DMS53 (cell line): ENCODE results near the gene MICALL2.
A peak's percentile ranks its signal among the peaks of the same experiment; 100 is the strongest.

ENCODE experiments used
- DNase-seq: peaks from one replicate; lab custom pipeline; 2025; lab: John Stamatoyannopoulos, UW

The MICALL2 gene

DNA sequence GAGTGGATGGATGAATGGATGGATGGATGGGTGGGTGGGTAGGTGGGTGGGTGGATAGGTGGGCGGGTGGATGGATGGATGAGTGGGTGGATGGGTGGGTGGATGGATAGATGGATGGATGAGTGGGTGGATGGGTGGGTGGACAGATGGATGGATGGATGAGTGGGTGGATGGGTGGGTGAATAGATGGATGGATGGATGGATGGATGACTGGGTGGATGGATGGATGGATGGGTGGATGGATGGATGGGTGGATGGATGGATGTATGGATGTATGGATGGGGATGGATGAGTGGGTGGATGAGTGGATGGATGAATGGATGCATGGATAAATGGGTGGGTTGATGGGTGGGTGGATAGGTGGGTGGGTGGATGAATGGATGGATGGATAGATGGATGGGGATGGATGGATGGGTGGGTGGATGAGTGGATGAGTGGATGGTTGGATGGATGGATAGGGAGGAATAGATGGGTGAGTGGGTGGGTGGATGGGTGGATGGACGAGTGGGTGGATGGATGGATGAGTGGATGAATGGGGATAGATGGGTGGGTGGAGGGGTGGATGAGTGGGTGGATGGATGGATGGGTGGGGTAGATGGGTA is 43.8 kb downstream of the MICALL2 start:
- DNase-seq: no peak

DNA sequence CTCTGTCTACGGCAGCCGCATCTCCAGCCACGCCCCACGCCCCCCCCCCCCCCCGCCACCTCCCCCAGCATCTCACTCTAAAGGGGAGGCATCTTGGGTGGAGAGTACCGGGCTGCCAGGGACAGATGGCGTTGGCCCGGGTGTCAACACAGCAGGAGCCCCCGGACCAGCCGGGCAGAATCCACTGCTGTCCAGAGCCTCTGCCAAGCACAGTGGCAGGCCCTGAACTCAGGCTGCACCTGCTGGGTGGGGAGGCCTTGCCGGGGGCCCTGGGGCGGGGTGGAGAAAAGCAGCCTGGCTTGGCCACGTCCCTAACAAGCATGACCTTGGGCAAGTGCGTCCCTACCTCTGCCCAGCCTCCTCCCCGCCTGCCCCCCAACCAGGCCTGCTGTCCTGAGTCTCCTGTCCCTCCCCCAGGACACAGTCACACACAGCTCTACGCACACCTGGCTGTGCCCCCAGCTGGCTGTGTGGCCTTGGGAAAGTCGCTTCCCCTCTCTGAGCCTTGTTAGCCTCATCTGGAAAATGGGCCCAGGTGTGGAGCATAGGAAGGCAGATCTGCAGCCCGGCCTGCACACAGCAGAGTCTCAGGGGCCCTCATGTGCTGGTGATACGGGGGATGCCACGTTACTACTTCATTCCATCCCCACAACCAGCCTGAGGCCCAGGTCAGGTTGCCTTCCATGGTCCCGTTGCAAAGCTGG is 45.2 kb downstream of the MICALL2 start:
- no peak for DNase-seq

DNA sequence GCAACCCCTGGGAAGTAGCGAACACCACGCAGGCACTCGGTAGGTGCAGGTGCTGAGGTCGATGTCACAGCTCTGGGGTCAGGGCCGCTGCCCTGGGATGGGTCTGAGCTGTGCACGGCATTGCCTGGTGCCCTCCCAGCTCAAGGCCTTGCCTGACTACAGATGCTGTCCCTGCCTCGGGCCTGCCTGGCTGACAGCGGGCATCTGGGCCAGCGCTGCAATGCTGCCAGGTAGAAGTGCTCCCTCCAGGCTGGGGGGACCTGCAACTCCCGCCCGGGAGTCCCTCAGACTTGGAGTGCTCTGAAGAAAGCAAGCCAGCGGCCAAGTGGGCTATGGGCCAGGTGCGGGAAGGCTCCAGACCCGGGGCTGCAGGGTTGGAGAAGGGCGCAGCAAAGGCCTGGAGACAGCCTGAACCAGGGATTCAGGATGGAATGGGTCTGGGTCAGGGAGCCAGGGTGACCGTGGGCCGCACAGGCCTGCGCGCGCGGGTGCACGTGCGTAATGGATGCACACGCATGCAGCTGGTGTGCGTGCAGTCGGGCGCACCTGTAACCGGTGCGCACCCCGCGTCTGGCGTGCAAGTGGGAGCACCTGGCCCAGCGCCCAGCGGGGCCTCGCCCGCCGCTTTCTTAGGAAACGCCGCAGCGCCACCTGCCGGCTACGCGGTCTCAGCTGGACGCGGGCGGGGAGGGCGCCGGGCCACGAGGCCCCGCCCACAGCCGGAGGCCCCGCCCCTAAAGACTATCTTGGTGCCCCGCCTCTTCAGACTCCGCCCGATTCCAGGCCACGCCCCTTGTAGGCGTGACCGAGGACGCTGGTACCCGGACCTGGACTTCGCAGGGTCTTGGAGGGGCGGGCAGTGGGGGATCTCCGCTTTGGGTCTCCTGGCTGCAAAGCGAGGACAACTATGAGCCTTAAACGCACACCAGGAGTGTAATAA is 46.7 kb downstream of the MICALL2 start:
- peak; percentile 89 for DNase-seq

DNA sequence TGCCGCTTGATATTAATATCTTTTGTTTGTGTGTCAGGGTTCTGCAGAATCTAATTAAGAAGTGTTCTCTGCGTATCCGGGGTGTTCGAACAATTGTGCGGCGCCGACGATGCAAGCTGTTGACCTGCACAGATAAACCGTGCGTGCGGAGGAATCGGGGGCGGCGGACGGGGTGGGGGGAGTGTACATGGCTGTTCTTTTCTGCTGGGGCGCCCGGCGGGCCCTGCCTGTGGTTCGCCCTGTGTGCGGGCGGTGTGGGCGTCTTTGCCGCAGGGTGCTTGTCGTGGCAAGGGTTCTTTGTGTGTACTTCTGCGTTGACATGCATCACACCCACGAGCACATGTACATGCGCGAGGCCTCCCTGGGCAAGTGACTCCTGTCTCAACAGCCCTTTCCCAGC is 47.9 kb downstream of the MICALL2 start:
- no peak for DNase-seq

DNA sequence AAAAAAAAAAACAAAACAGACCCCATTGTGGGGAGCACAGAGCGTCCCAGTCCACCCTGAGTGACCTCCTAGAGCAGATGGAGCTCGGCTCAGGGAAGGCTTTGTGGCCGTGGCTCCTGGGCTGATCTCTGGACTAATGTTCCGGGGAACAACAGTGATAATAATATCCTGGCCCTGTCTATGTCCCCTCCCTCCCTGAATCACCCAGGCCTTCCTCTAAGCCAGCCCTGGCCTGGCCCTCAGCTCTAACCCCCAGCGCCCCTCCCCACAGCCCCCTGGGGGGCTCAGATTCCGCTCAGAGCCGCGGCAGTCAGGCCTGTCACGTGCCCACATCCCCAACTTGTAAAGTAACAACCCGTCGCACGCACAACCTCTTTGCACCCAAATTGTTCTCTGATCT is 48.3 kb downstream of the MICALL2 start:
- DNase-seq: no peak

DNA sequence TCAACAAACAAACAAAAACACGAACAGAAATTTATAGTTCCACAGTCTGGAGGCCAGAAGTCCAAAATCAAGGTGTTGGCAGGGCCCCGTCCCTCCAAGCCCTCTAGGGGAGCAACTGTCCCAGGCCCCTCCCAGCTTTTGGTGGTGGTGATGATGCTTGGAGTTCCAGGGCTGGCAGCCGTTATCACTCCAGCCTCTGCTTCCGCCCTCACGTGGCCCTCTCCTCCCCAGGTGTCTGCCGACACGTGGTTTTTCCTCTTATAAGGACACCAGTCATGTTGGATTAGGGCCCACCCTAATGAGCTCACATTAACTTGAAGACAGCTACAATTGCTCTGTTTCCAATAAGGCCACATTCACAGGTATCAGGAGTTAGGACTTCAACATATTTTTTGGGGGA is 49.7 kb downstream of the MICALL2 start:
- peak; percentile 34 for DNase-seq

DNA sequence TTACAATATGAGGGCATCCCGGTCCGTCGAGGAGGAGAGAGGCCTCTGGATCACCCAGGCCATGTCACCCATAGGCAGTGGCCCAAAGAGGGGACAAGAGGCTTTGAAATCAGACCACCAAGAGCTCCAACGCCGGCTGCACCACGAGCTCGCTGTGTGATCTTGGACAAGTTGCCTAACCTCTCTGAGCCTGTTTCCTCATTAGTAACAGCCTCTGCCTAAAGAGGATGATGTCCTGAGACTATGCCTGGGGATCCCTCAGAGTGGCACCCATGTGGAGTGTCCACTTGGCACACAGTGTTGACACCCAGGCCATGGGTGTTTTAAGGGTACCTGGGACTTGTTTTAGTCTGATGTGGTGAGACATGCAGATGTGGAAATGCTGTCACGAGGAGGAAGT is 50.8 kb downstream of the MICALL2 start:
- DNase-seq: no peak

DNA sequence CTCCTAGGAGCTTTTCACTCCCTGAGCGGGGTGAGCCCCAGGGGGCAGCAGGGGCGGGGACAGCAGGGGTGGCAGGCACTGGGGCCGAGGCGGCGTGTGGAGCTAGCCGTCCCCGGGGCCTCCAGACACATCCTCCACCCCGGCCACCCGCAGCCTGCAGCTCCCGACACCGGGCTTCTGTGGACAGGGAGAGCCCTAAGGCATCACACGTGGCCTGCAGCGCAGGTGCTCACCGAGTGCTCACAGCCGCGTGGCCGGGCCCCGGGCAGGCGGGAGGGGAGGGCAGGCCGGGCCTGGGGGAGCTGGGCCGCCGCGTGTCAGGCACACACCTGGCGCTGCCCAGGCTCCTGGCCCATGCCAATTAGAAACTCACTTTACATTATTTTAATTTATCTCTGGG is 51.4 kb downstream of the MICALL2 start:
- peak; percentile 41 for DNase-seq

DNA sequence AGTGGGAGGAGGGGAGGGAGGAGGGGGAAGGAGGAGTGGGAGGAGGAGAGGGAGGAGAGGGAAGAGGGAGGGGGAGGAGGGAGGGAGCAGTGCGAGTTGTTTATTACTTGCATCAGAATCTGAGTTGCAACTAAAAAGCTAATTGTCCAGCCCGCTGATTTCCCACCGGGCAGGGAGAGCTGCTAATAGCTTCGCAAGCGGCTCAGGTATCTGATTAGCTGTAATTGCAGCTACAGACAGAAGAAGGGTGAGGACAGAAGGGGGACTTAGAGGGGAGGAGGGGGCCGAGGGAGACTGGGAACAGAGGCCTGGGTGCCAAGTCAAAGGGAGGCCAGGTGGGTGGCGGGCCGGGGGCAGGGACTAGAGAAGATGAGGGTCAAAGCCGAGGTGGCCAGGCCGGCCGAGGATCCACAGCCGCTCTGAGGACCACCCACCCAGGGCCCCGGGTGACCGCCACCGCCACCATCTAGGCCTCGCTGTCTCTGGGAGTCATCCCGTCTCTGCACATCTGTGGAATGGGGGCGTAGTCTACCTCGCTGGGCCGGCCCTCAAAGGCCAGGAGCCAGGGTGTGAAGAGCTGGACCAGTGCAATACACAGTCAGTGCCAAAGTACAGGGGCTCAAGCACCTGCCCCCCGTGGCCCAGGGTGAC is 54.2 kb downstream of the MICALL2 start:
- peak; percentile 33 for DNase-seq

DNA sequence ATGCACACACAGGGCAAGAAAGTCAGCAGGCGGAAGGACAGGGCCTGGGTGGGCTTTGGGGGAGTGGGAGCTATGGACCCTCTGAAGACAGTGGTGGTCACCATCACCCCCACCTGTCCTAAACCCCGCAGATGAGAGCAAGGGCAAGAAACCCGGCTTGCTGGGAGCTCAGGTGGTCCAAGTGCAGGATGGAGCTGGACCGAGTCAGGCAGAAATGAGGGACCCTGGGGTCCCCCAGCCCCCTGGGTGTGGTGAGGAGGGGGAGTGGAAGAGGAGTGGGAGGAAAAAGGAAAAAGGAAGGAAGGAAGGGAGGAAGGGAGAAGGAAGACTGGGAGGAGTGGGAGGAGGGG is 54.8 kb downstream of the MICALL2 start:
- no peak for DNase-seq

DNA sequence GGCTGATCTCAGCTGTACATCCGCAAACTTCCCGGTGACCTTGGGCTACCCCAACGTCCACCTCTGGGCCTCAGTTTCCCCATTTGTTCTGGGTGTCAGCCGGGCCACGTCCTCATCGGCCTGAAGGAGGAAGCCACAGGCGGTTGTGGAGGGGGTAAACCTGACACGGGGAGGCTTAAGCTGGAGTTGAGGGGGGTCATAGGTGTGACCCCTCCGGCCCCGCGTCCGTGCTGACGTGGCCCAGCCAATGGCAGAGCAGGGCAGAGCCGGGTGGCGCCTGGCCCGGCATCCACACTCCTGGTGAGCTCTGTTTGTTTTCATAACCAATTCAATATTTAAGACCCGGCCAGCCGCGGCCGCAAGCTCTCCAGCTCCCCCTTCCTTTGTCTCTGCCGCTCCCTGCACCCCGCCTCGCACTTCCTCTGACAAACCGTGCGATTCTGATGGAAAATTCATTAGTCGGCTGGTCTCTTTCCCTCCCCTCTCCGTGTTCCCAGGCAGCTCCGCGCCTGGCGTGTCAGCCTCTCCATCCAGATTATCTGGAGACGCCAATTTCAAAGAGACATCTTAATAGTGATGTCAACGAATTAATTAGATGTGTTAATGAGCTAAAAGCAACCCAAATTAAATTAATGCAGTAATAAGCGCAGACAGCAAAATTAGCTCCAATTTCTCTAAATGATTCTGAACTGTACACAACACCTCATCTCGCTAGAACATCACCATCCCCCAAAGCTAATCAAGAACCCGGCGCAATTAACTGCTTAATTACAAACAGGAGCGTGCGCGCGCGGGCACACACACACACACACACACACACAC is 55.4 kb downstream of the MICALL2 start:
- DNase-seq: peak; percentile 43

DNA sequence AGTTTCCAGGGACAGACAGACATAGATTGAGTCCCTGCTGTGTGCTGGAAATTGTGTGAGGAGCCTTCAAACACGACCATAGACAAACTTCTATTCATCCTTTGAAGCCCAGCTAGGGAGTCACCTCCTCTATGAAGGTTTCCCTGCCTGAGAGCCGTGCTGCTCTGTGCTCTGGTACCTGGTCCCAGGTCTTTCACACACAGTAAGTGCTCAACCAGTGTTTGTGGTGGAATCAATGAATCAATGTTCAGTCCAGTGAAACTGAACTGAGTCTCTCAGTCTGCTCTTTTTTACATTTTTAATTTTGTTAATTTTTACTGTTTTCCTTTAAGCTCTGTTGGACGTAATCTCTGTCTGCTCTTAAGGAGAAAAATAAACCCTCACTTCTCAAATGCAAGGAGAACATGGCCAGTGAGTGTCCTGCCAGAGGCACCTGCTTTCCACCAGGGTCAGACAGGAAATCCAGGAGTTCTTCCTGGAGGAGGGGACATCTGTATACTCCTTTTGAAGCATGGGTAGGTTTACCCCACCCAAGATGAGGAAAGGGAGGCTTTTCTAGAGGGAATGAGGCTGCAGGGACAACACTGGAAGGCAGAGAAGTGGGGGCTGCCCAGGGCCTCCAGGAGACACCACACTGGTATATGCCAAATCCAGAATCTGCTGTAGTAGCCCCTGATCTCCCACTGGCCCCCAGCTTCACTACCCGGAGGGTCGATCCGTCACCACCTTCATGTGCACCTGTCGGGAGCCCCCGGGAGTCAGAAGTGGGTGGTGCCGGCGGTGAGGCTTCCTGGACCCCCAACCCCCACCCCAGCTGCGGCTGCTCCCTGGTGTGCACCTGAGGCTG is 56.3 kb downstream of the MICALL2 start:
- no peak for DNase-seq

DNA sequence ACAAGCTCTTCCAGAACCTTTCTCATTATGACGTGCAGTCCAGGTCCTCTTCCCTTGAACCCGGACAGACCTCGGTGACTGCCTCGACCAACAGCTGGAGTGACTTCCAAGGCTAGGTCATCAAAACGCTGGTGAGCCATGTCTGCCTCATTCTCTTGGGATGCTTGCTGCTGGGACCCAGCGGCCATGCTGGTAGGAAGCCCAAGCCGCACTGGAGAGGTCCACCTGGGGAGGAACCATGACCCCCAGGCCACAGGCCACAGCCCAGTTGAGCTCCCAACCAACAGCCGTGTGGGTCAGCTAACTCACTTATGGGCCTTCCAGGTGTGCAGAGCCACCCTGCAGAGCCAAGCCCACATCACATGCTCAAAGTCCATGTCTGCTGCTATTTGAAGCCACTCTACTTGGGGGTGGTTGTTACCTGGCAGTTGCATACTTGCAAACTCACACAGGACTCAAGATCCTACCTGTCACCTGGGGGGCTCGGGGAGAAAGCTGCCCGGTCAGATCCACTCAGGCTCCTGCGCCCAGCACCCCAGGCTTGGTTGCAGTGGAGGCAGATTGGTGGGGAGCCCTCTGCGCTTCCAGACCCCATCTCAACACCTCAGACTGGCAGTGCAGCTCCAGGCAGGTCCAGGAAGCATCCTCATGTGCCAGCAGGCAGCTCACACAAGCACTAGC is 57.0 kb downstream of the MICALL2 start:
- DNase-seq: no peak

DNA sequence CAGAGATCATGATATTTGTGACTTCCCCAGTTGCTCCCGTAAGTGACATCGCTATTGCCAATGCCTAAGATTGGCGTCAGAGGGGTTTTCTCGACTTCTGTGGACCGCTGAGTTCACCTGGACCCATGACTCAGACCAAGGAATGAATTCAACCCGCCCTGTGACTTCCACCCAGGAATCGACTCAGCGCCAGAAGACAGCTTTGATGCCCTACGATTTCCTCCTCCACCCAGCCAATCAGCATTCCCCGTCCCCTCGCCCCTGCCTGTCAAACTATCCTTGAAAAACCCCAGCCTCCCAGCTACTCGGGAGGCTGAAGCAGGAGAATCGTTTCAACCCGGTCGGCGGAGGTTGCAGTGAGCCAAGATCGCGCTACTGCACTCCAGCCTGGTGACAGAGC is 58.3 kb downstream of the MICALL2 start:
- DNase-seq: no peak

DNA sequence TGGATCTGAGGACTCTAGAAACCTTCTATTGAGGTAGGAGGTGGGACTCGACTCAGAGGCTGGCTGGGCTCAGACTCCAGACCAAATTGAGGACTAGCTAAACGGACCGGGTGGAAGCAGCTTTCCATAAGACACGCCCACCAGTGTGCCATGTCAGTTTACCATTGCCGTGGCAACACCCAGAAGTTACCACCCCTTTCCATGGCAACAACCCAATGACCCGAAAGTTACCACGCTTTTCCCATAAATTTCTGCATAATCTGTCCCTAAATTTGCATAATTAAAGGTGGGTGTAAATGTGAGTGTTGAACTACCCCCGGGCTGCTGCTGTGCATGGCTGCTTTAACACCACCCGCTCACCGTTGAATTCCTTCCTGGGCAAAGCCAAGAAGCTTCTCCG is 58.9 kb downstream of the MICALL2 start:
- DNase-seq: no peak

DNA sequence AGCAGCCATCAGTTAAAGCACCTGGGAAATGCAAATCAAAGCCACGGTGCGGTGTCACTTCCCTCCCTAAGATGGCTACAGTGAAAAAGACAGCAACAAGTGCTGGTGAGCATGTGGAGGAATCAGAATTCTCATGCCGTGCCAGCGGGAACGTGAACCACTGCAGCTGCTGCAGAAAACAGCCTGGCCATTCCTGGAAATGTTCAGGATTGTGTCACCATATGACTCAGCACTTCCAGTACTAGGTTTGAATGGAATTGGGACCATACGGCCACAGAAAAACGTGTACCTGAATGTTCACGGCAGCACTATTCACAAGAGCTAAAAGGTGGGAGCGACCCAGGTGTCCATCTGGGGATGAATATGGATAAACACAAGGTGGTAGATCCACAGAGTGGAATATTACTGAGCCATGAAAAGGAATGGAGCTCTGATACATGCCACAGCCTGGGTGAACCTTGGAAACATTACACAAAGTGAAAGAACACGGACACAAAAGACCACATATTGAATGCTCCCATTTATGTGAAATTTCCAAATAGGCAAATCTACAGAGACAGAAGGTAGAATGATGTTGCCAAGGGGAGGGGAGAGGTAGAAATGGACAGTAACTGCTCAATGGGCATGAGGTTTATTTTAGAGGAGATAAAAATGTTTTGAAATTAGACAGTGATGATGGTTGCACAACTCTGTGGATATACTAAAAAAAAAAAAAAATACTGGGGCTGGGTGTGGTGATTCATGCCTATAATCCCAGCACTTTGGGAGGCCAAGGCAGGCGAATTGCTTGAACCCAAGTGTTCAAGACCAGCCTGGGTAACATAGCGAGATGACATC is 61.6 kb downstream of the MICALL2 start:
- DNase-seq: peak; percentile 27

DNA sequence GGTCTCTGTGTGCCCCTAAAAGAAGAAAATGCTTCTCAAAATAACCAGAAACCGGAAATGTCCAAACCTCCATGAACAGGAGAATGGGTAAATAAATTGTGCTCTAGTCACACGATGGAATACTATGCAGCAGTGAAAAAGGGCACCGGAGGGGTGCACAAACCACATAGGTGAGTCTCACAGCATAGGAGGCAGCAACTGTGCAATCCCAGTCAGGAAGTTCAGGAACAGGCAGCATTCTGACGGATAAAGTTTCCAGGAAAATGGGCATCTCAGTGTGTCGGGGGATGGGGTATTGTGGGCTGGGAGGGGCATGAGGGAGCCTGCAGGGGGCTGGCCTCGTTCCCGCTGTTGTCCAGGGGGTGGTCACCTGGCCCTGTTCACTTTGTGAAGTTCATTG is 63.1 kb downstream of the MICALL2 start:
- DNase-seq: no peak

DNA sequence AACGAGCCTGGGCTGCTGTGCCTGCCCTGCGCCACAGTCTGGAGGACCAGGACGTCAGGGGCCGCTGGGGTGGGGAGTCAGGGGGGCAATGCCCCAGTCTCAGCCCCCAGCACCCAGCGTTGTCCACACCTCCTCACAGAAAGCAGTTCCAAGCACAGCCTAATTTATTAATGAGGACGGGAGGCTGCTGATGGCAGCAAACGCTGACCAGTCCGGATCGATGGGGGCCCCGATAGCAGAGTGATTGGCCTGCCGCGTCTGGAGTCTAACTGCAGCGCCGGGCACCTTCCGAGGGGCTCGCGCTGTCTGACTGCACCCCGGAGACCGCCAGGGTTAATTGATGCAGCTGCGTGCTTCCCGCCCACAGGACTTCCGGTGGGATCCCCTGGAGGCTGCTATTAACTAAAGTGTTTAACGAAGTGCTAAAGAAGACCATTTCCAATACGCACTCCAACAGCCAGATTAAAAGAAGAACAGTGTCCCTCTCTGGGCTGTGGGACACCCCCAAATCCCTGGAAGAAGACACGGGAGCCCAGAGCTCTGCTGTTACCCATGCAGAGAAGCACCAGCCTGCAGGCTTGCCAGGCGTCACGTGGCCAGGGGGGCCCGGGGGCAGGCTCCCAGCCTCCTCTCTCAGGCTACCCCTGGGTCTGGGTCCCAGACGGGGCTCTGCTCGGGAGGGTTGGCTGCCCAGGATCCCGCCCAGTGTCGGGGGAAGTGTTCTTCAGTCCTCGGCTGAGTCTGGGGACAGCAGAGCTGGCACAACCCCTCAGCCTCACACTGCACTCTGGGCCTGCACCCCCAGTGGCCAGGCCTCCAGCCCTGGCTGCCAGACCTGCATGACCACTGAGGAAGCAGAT is 63.8 kb downstream of the MICALL2 start:
- DNase-seq: no peak
